ENCODE data around the gene FSD1L. TPM values are rescaled to one million over a fixed set of nuclear protein-coding genes. Genes with fewer than 3 reads are reported as not detected.

The FSD1L gene
- total RNA-seq, result 10 to 100 TPM in 1 of 6 donors, 1 to 10 TPM in 5; 4.1 to 14.7 (median 5.8) TPM

DNA sequence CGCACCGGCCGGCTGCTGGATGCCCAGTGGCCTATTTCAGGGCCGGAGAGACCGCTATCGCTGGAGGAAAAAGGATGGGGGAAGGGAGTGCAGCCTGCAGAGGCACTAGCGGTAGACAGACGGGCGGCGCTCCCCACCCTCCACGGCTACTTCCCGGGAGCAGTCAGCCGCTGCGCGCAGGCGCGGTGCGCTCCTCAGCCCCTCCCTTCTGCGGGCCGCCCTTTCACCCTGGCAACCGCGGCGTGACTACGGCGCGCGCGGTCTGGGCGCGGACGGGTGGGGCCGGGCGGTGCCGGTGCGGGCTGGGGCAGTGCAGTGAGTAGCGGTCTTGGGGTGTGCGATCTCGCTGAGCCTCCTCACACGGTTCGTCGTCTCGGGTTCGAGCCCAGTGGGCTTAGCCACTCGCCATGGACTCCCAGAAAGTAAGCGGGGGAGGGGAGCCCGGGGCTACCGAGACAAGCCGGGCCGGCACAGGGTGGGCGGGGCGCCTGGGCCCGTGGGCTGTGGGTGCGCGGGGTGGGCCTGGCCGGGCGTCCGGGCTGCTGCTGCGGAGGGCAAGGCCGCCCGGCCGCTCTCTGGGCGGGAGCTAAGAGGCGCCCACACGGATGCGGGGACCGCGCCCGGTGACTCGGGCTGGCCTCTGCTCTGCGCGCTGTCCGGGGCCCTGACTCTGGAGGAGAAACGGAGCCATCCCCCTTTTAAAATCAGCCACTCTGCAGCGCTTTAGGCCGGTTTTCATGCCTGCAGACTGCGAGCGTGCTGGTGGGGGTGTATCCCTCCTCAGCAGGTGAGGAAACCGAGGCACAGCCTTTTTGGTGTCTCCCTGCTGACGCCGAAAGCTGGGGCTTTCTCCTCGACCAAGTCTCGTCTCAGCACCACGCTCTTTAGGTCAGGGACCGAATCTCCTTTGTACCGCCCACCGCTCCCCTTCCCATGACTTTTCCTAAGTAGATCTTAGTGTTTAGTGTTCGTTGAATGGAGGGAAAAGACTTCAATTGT, at the start of gene FSD1L:
FSD1L (plus strand) TSS at position 221 of the 999 bp plus-strand sequence; CDS start at position 408, 187 bp downstream.
- peak; percentile 40 to 80 for TF ChIP-seq POLR2AphosphoS5 (IDR thresholded peaks at IDR 0.05)
- TF ChIP-seq EP300 (IDR thresholded peaks at IDR 0.05), result no peak
- peak in 2 of 4 donors; percentile 24 to 71 for TF ChIP-seq POLR2A (IDR thresholded peaks at IDR 0.05)
- TF ChIP-seq, protein P1, sequence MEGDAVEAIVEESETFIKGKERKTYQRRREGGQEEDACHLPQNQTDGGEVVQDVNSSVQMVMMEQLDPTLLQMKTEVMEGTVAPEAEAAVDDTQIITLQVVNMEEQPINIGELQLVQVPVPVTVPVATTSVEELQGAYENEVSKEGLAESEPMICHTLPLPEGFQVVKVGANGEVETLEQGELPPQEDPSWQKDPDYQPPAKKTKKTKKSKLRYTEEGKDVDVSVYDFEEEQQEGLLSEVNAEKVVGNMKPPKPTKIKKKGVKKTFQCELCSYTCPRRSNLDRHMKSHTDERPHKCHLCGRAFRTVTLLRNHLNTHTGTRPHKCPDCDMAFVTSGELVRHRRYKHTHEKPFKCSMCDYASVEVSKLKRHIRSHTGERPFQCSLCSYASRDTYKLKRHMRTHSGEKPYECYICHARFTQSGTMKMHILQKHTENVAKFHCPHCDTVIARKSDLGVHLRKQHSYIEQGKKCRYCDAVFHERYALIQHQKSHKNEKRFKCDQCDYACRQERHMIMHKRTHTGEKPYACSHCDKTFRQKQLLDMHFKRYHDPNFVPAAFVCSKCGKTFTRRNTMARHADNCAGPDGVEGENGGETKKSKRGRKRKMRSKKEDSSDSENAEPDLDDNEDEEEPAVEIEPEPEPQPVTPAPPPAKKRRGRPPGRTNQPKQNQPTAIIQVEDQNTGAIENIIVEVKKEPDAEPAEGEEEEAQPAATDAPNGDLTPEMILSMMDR (IDR thresholded peaks at IDR 0.05), result peak in 3 of 6 experiments; percentile 9 to 42 (median 11)
- Histone ChIP-seq H3K4me3 (peak within 1 kb of the TSS; percentile 78 to 99 (median 86)), H3K27ac (peak within 1 kb of the TSS; percentile 63 to 84 (median 76)), H3K27me3 (no peaks in the 10 kb centered on the region), H3K4me1 (peaks cover 3 to 16% (median 13%) of the 10 kb centered on the region in 4 donors), H3K36me3 (no peaks in the 10 kb centered on the region), H3K9me3 (no peaks in the 10 kb centered on the region)
- DNase-seq (peak; percentile 95 to 98), ATAC-seq (ENCODE audit: low FRiP score in 2 of 2) (peak; percentile 97 to 99)
- WGBS, 2 donors, result 1 to 10% methylated on average over 6 to 61 of the region's 87 CpGs

DNA sequence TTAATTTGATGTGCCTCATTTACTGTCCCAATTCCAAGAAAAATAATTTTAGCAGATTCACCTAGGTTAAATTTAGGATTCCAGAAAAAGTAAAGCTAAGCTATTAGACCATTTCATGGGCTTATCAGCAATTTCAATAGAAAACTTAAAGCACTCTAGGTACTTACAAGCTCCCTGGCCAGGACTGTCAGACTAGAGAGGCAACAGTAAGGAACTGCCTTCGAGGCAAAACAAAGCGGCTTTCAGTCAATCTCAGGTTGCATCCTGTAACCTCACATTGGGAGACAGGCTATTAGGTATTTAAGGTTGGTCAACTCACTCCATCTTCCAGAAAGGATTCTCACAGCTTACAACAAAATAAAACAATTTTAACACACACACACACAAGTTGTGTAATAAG, 48.7 kb upstream of the FSD1L start:
- DNase-seq (no peak), ATAC-seq (ENCODE audit: low FRiP score in 2 of 2) (no peak)
- Histone ChIP-seq H3K9me3 (no peaks in the 10 kb centered on the region), H3K27ac (no peak overlapping the region), H3K4me1 (no peaks in the 10 kb centered on the region), H3K27me3 (no peaks in the 10 kb centered on the region), H3K4me3 (no peak overlapping the region), H3K36me3 (no peaks in the 10 kb centered on the region)
- 76 to 82% methylated on average over 2 of the region's 2 CpGs for WGBS, 2 donors
- TF ChIP-seq, protein P1 (IDR thresholded peaks at IDR 0.05), result no peak
- TF ChIP-seq POLR2A (IDR thresholded peaks at IDR 0.05) (no peak), EP300 (IDR thresholded peaks at IDR 0.05) (no peak), POLR2AphosphoS5 (IDR thresholded peaks at IDR 0.05) (no peak)

DNA sequence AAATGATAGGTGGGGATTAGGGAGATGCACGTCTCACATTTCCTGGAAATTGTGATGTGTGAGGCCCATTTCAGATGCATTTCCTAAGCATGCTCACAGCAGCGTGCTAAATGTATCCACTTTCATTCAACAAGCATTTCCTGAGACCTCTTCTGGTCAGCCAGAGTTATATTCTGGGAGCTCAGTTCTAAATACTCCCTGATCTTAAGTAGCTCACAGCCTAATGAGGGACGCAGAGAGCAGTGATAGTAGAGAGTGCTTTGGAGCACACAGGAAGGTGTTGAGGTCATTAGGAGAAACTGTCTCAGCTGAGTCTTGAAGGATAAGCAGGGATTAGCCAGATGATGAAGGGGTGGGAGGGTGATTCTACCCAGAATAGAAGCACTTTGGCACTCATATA, 46.2 kb upstream of the FSD1L start:
- DNase-seq (no peak), ATAC-seq (ENCODE audit: low FRiP score in 2 of 2) (no peak)
- 46 to 56% methylated on average over 3 of the region's 3 CpGs for WGBS, 2 donors
- Histone ChIP-seq H3K27ac (no peak overlapping the region), H3K4me3 (no peak overlapping the region), H3K4me1 (no peaks in the 10 kb centered on the region), H3K36me3 (no peaks in the 10 kb centered on the region), H3K9me3 (no peaks in the 10 kb centered on the region), H3K27me3 (no peaks in the 10 kb centered on the region)
- TF ChIP-seq POLR2AphosphoS5 (IDR thresholded peaks at IDR 0.05) (no peak), POLR2A (IDR thresholded peaks at IDR 0.05) (no peak), EP300 (IDR thresholded peaks at IDR 0.05) (no peak)
- TF ChIP-seq, protein P1 (IDR thresholded peaks at IDR 0.05), result no peak

DNA sequence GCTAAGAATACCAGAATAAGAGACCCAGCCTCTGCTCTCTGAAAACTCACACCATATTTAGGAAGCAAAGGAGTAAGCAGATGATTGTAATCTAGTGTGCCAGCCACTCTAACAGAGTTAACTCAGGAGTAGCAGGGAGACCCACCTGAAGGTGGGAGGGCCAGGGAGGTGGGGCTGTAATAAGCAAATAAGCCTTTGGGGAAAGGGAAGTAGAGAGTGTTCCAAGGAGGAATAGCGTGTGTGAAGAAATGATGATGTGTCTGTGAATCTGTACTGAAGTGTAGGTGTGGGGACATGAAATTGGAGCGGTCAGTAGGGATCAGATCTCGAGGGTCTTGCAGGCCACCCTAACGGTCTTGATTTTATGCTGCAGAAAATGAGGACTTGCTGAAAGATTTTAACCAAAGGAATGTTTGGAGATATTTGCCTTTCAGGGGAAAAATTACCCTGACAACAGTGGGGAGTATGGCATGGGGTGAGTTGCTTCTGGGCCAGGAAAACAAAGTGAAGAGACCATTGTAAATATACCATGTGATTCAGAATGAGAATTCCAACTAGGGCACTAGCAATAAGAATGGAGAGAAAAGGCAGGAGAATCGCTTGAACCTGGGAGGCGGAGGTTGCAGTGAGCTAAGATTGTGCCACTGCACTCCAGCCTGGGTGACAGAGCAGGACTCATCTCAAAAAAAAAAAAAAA, 44.1 kb upstream of the FSD1L start:
- Histone ChIP-seq H3K4me1 (no peaks in the 10 kb centered on the region), H3K9me3 (no peaks in the 10 kb centered on the region), H3K27ac (no peak overlapping the region), H3K4me3 (no peak overlapping the region), H3K36me3 (no peaks in the 10 kb centered on the region), H3K27me3 (no peaks in the 10 kb centered on the region)
- TF ChIP-seq EP300 (IDR thresholded peaks at IDR 0.05) (no peak), POLR2A (IDR thresholded peaks at IDR 0.05) (no peak), POLR2AphosphoS5 (IDR thresholded peaks at IDR 0.05) (no peak)
- TF ChIP-seq, protein P1 (IDR thresholded peaks at IDR 0.05), result no peak
- 77 to 83% methylated on average over 6 of the region's 6 CpGs for WGBS, 2 donors
- no peak for DNase-seq
- no peak for ATAC-seq (ENCODE audit: low FRiP score in 2 of 2)
